Esophagus squamous epithelium (tissue), 4 donors: Measurements from ENCODE around the gene C10orf71.

Experiments
- CTCF ChIP-seq, 6 experiments: fragments of 450-650 bp in 4 of 6; fragments of 200-600 bp in 2 of 6; sonication (generic) in 2 of 6; IDR thresholded peaks; one replicate each; pipeline ENCODE4 v1.5.1; 2016 to 2019; ENCODE audit warnings: antibody characterized with exemption in 6 of 6, mild to moderate bottlenecking in 4 of 6, moderate library complexity in 4 of 6
- POLR2A ChIP-seq, 4 donors: fragments of 450-650 bp; IDR thresholded peaks; one replicate each; pipeline ENCODE4 v1.6.1; 2017; ENCODE audit warnings: antibody characterized with exemption in 4 of 4, mild to moderate bottlenecking in 4 of 4, moderate library complexity in 3 of 4

GRCh38 chr10:49292565-49293207, 6.3 kb upstream of the C10orf71 start:
- no peak for TF ChIP-seq POLR2A (IDR thresholded peaks at IDR 0.05)
- TF ChIP-seq CTCF (IDR thresholded peaks at IDR 0.05): no peak
